Caco-2 (cell line): ENCODE data around the gene SLC9A2. TPM values are rescaled to one million over a fixed set of nuclear protein-coding genes. Genes with fewer than 3 reads are reported as not detected.

Source experiments
- Bru-seq: library from RNA; stranded (reverse); fragments of 400-500 nt; gene quantifications from one replicate; lab custom pipeline; 2021; lab: Mats Ljungman, UMichigan
- BruChase-seq, 2 experiments: library from RNA; stranded (reverse); fragments of 400-500 nt; gene quantifications; one replicate each; lab custom pipeline; 2021; lab: Mats Ljungman, UMichigan
- BruUV-seq: library from RNA; stranded (reverse); fragments of 400-500 nt; replicated peaks from 2 replicates; lab custom pipeline; 2021; lab: Mats Ljungman, UMichigan
- CTCF ChIA-PET: fragments of 300-600 bp; sonication (Branson Sonifier 250); formaldehyde crosslinking; loops from one replicate; lab custom pipeline; 2022; ENCODE audit warnings: antibody characterized with exemption; lab: Charles Lee
- POLR2A ChIA-PET: fragments of 300-600 bp; sonication (Branson Sonifier 250); formaldehyde crosslinking; loops from one replicate; lab custom pipeline; 2022; ENCODE audit warnings: antibody characterized with exemption; lab: Charles Lee
- DNase-seq, 2 experiments: peaks; one replicate each; pipeline versions ENCODE4 v3.0.0 to v3.0.0-alpha.2; 2020 to 2022
- H3K27me3 ChIP-seq: replicated peaks from 2 replicates; pipeline ENCODE4 v1.6.0; 2011; ENCODE audit warnings: low read length; ENCODE audit not compliant: control insufficient read depth, insufficient read depth
- H3K36me3 ChIP-seq: 2 replicates; pipeline ENCODE4 v1.5.1; 2011; ENCODE audit warnings: low read length; ENCODE audit not compliant: control insufficient read depth, insufficient read depth
- H3K4me1 ChIP-seq: fragments of 250-450 bp; sonication (Bioruptor Pico); 2 replicates; pipeline ENCODE4 v1.5.1; 2020; ENCODE audit warnings: mild to moderate bottlenecking
- H3K4me3 ChIP-seq: 2 replicates; pipeline ENCODE4 v1.5.1; 2011; ENCODE audit warnings: low read depth, mild to moderate bottlenecking, control low read depth, low read length
- H3K9me3 ChIP-seq: fragments of 250-450 bp; sonication (Bioruptor Pico); 2 replicates; pipeline ENCODE4 v1.5.1; 2020; ENCODE audit warnings: mild to moderate bottlenecking, moderate library complexity
- H3K27ac Mint-ChIP-seq: one replicate; pipeline ENCODE4 v1.8.0; 2022; ENCODE audit warnings: mixed read lengths; ENCODE audit not compliant: unreplicated experiment
- H3K27me3 Mint-ChIP-seq: one replicate; pipeline ENCODE4 v1.8.0; 2022; ENCODE audit warnings: mixed read lengths; ENCODE audit not compliant: insufficient read depth, unreplicated experiment
- H3K36me3 Mint-ChIP-seq: one replicate; pipeline ENCODE4 v1.8.0; 2022; ENCODE audit warnings: mild to moderate bottlenecking, mixed read lengths; ENCODE audit not compliant: insufficient read depth, unreplicated experiment
- H3K4me1 Mint-ChIP-seq: one replicate; pipeline ENCODE4 v1.8.0; 2022; ENCODE audit warnings: low read depth, mixed read lengths; ENCODE audit not compliant: unreplicated experiment
- H3K4me3 Mint-ChIP-seq: one replicate; pipeline ENCODE4 v1.8.0; 2022; ENCODE audit warnings: mild to moderate bottlenecking, moderate library complexity, mixed read lengths; ENCODE audit not compliant: unreplicated experiment
- H3K9me3 Mint-ChIP-seq: one replicate; pipeline ENCODE4 v1.8.0; 2022; ENCODE audit warnings: mixed read lengths; ENCODE audit not compliant: unreplicated experiment
- intact Hi-C: fragments of 100-400 bp; cut with micrococcal nuclease; formaldehyde crosslinking; loops from one replicate; pipeline ENCODE4 v1.10.0; 2022; ENCODE audit not compliant: unreplicated experiment
- long read RNA-seq: library from polyadenylated mRNA; stranded (forward); transcript quantifications from one replicate; pipeline ENCODE4 v2.0.0, GENCODE V29; 2022
- total RNA-seq: library from RNA; stranded (reverse); gene quantifications from 2 replicates; pipeline ENCODE4 v1.2.3, GENCODE V29; 2022
- TF ChIP-seq, protein P1 (sequence below), 2 experiments: fragments of 200-600 bp in 1 of 2; IDR thresholded peaks; 1 replicate in 1 of 2; 2 replicates in 1 of 2; pipeline versions ENCODE4 v1.5.1 to v1.8.0; 2011 to 2022; ENCODE audit warnings: antibody characterized with exemption in 1 of 2, control low read depth in 1 of 2, inconsistent platforms in 1 of 2, low read depth in 1 of 2, low read length in 1 of 2, mild to moderate bottlenecking in 1 of 2, moderate library complexity in 1 of 2; ENCODE audit not compliant: insufficient read depth in 1 of 2, severe bottlenecking in 1 of 2, unreplicated experiment in 1 of 2

The SLC9A2 gene, protein sequence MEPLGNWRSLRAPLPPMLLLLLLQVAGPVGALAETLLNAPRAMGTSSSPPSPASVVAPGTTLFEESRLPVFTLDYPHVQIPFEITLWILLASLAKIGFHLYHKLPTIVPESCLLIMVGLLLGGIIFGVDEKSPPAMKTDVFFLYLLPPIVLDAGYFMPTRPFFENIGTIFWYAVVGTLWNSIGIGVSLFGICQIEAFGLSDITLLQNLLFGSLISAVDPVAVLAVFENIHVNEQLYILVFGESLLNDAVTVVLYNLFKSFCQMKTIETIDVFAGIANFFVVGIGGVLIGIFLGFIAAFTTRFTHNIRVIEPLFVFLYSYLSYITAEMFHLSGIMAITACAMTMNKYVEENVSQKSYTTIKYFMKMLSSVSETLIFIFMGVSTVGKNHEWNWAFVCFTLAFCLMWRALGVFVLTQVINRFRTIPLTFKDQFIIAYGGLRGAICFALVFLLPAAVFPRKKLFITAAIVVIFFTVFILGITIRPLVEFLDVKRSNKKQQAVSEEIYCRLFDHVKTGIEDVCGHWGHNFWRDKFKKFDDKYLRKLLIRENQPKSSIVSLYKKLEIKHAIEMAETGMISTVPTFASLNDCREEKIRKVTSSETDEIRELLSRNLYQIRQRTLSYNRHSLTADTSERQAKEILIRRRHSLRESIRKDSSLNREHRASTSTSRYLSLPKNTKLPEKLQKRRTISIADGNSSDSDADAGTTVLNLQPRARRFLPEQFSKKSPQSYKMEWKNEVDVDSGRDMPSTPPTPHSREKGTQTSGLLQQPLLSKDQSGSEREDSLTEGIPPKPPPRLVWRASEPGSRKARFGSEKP
- total RNA-seq = 10.5 and 14.4 TPM in 2 replicates
- percentile 71 among the genes with signal in this experiment for Bru-seq, nascent RNA
- BruChase-seq, experiment 1, labeled RNA remaining after a 2-hour chase = percentile 77 among the genes with signal in this experiment
- percentile 69 among the genes with signal in this experiment for BruChase-seq, experiment 2, labeled RNA remaining after a 6-hour chase
- long read RNA-seq, full-length matches to known transcripts = 8 of 12 reads
- long read RNA-seq, partial matches to known transcripts = 2 of 12 reads
- long read RNA-seq, other reads (novel, unspliced or antisense) = 2 of 12 reads

DNA sequence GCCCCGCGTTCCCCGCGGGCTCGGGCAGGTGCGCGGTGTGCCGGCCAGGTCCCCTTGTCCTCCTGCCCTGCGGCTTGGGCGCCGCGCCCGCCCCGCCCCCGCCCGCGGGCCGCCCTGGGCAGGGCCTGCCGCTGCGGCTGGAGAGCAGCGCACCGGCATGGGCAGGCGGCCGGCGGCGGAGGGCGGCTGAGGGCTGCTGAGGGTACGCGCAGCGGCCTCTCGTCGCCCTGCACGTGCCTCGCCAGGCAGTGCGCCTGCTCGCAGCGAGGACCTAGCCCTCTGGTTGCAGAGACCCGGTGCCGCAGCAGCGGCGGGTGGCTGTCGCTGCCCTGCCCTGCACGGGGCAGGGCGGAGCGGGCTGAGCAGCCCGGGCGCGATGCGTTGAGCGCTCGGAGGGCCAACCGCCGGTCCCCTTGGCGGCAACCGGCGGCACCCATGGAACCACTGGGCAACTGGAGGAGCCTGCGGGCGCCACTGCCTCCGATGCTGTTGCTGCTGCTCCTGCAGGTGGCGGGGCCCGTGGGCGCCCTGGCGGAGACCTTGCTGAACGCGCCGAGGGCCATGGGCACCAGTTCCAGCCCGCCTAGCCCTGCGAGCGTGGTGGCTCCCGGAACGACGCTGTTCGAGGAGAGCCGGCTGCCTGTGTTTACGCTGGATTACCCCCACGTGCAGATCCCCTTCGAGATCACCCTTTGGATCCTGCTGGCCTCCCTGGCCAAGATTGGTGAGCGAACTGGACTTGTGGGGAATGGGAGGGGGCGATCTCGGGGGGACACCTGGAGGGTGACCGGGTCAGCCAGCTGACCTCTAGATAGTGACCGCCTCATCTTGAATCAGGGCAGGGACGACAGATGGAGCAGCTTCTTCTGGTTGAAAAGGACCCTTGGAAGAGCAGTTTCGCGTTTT is at the start of gene SLC9A2:
TSS of gene SLC9A2 (plus strand) at position 140 of the 906 bp plus-strand sequence. CDS start at position 436, 296 bp downstream.
- H3K4me3 Mint-ChIP-seq = peak within 1 kb of the TSS; percentile 89
- CTCF ChIA-PET = interaction anchor here (0.6 to 1.2 kb wide), 3 partner anchors 18 to 148 kb away, joined by 3 to 5 read pairs (median 4); no protein-coding TSS in a partner anchor
- H3K36me3 ChIP-seq = no peaks in the 10 kb centered on the region
- no peaks in the 10 kb centered on the region for H3K27me3 ChIP-seq
- H3K4me1 ChIP-seq = peaks cover 19% of the 10 kb centered on the region
- H3K36me3 Mint-ChIP-seq = no peaks in the 10 kb centered on the region
- no peaks in the 10 kb centered on the region for H3K27me3 Mint-ChIP-seq
- H3K9me3 Mint-ChIP-seq = no peaks in the 10 kb centered on the region
- H3K27ac Mint-ChIP-seq = peak within 1 kb of the TSS; percentile 72
- TF ChIP-seq, protein P1, sequence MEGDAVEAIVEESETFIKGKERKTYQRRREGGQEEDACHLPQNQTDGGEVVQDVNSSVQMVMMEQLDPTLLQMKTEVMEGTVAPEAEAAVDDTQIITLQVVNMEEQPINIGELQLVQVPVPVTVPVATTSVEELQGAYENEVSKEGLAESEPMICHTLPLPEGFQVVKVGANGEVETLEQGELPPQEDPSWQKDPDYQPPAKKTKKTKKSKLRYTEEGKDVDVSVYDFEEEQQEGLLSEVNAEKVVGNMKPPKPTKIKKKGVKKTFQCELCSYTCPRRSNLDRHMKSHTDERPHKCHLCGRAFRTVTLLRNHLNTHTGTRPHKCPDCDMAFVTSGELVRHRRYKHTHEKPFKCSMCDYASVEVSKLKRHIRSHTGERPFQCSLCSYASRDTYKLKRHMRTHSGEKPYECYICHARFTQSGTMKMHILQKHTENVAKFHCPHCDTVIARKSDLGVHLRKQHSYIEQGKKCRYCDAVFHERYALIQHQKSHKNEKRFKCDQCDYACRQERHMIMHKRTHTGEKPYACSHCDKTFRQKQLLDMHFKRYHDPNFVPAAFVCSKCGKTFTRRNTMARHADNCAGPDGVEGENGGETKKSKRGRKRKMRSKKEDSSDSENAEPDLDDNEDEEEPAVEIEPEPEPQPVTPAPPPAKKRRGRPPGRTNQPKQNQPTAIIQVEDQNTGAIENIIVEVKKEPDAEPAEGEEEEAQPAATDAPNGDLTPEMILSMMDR (IDR thresholded peaks at IDR 0.05; ENCODE audit: insufficient read depth in 1 of 2, low read depth in 1 of 2, low read length in 1 of 2, severe bottlenecking in 1 of 2, unreplicated experiment in 1 of 2) = no peak
- BruUV-seq = no TSS peak
- intact Hi-C loops = loop anchor here (1.0 to 5.0 kb wide), 3 partner anchors 15 to 84 kb away; no protein-coding TSS in a partner anchor
- POLR2A ChIA-PET = interaction anchor here (1.0 kb wide), 1 partner anchor 34 kb away, joined by 6 read pairs; no protein-coding TSS in a partner anchor
- peak; percentile 56 to 77 for DNase-seq
- H3K9me3 ChIP-seq = no peaks in the 10 kb centered on the region
- H3K4me3 ChIP-seq = peak within 1 kb of the TSS; percentile 55
- peaks cover 16% of the 10 kb centered on the region for H3K4me1 Mint-ChIP-seq

DNA sequence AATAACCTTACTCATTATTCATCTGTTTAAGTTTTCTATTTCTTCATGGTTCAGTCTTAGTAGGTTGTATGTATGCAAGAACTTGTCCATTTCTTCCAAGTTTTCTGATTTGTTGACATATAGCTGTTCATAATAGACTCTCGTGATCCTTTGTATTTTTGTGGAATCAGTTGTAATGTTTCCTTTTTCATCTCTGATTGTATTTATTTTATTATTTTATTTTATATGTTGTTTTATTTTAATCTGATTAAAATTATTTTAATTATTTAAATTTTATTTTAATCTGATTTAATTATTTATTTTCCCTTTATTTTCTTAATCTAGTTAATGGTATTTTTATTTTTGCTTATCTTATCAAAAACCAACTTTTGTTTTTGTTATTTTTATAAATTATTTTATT is 43.5 kb upstream of the SLC9A2 start:
- Mint-ChIP-seq H3K27ac (no peak overlapping the region), H3K4me1 (peaks cover 7% of the 10 kb centered on the region), H3K27me3 (no peaks in the 10 kb centered on the region), H3K36me3 (no peaks in the 10 kb centered on the region), H3K9me3 (peaks cover 25% of the 10 kb centered on the region), H3K4me3 (no peak overlapping the region)
- peaks cover 19% of the 10 kb centered on the region for H3K9me3 ChIP-seq
- TF ChIP-seq, protein P1 (IDR thresholded peaks at IDR 0.05; ENCODE audit: insufficient read depth in 1 of 2, low read depth in 1 of 2, low read length in 1 of 2, severe bottlenecking in 1 of 2, unreplicated experiment in 1 of 2) = no peak
- no peaks in the 10 kb centered on the region for H3K4me1 ChIP-seq
- DNase-seq = no peak
- BruUV-seq = no TSS peak
- CTCF ChIA-PET = no interaction called here
- H3K27me3 ChIP-seq = no peaks in the 10 kb centered on the region
- intact Hi-C loops = no loop called here
- POLR2A ChIA-PET = no interaction called here
- no peaks in the 10 kb centered on the region for H3K36me3 ChIP-seq
- H3K4me3 ChIP-seq = no peak overlapping the region
